Stimulated activated CD8-positive, alpha-beta memory T cell treated with anti-CD3 and anti-CD28 coated beads, Interleukin-12 subunit alpha, Interleukin-12 subunit beta, amount 100 ng/mL, for 1 hour (primary cell): ENCODE data around the gene PCARE.

Source experiments
- DNase-seq: peaks from one replicate; pipeline ENCODE4 v3.0.0-alpha.2; 2020; ENCODE audit warnings: low read depth

PCARE gene

DNA sequence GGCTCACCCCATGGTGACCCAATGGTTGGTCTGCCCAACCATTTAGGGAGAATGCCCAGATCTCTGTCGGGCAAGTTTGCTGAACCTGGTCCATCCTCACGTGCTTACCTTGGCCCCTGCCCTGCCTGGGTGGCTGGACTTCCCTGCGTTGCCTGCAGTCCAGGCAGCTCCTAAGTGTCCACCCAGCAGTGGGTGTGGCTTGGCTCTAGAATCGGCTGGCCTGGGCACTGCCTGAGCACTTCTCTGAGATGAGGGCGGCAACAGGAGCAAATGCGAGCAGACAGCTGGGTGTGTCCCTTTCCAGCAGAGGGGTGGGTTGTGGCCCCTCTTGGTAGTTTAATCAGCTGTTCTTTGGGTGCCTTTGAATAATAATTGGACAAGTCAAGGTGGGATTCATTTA lies 11.3 kb downstream of the PCARE start:
- no peak for DNase-seq

DNA sequence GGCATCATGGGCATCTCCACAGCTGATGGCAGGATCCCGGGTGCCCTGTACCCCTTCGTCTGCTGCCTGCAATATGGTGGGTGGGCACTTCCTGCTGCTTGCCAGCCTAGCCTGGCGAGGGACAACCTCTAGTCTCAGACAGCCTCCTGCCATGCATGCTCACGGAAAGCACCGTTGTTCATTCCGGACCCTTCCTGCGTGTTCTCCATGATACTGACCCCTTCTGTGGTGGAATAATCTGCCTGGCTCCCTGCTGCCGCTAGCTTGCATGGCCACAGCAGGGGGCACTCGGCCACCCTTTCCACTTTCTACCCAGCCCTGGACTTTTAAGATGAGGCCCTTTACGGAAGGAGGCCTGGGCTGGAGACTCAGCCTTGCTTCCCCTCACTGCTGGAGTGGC lies 12.0 kb downstream of the PCARE start:
- no peak for DNase-seq

DNA sequence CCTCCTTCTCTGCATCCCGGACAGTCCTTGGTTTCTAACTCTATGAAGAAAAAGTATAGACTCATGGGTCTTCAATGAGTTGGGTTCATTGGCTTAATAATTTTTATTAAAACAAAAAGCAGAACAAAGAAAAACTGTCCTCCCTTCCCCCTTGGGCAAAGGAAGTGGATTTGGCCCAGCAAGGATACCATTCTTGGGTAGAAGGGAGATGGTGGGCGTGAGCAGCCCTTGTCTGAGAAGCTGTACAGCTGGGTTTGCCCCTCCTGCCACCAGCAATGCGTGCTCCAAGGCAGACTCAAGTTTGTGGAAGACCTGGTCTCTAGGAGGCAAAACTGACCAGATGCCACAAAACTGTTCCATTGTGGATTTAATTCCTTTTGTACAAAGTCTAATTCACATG lies 12.7 kb downstream of the PCARE start:
- DNase-seq = no peak

DNA sequence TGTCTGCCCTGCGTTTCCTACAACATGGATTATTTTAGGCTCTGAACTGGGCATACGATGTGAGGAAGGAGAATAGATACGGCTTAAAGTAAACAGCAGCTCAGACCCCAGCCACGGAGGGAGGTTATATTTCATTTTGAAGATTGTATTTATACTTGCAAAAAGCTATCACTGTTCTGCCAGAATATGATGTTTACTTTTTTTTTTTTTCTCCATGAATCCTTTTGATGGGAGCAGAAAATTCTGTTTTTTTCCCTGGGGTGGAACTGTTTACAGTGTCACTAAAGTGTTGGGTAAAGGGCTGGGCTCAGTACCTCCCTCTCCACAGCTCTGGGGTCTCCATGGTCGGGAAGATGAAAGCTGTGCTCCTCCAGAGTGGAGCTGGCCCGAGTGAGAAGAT lies 13.1 kb downstream of the PCARE start:
- no peak for DNase-seq

DNA sequence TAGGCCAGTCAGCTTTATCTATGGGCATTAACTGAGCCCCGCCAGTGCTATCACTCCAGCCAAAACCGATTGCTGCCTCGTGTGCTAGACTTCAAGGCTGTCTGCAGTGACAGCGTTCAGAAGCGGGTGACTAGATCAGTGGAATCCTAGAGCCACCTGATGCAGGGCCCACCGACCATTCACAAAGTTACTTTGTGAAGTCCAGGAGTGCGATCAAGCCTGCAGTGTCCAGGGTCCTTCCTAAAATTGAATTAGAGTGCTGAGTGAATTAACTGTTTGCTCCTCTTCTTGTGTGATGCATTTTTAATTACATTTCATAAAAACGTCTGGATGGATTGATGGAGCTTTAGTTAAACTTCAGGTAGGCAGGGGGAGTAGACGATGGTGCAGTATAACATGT lies 13.9 kb downstream of the PCARE start:
- no peak for DNase-seq

DNA sequence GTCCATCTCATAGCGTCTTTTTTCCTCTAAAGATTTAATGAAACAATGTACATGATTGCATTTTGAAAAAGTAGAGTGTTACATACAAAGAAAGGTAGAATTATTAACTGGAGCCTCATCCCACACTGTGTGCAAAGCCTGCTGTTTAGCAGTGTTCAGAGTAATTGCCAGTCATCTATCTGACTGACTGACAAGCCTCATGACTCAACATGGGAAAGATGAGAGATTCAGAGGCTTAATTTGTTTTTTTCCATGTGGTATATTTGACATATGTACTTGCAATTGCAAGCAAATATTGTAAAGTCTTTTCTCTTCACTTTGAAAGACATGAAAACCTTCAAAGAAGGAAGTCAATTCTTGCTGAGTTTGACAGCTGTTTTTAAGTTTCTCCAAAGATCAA lies 14.7 kb downstream of the PCARE start:
- no peak for DNase-seq

DNA sequence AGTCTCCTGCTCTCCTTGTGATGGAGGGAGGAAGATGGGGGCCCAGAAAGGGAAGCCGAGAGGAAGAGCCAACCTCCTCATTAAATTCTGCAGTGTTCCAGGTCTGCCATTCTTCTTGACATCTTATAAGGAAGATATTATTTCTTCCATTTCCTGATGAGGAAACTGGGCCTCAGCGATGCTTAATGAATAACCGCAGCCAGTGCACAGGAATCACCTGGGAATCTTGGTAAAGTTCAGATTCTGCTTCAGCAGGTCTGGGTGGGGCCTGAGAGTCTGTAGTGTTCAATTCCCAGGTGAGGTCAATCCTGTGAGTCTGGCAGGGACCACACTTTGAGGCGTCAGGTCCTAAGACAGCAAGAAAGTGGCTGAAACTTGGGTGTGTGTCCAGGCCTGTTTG lies 17.3 kb downstream of the PCARE start:
- no peak for DNase-seq

DNA sequence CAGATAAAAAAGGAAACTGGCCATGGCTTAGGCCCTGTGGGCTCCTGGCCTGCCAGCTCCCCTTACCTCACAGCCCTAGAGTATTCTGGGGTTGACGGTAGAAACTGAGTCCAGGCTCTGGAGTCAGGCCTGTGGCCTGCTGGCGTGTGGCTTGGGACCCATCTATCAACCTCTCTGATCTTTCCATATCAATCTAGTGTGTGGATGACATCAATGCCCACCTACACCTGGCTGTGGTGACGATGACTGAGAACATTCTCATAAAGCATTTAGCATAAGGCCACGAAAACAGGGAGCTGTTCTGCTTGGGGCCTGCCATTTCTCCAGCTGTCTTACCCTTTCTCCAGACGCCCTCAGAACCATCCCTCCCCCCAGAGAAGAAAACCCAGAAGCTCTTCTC lies 17.9 kb downstream of the PCARE start:
- no peak for DNase-seq

DNA sequence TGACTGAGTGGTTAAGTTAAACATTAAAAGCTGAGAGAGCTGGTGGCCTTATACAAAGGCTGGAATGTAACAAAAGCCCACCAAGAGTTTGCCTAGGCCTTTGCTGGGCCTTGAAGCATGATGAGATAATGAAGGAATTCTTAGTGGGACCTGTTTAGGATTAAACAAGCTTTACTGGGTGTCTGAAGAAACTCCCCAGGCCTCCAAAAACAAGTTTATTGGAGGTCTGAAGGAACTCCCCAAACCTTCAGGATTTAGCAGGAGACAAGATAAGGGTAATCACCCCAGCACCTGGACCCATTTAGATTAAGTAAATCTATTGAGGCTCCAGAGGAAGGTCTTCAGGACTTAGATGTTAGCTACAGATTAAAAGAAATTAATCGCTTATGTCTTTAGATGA lies 18.7 kb downstream of the PCARE start:
- no peak for DNase-seq

DNA sequence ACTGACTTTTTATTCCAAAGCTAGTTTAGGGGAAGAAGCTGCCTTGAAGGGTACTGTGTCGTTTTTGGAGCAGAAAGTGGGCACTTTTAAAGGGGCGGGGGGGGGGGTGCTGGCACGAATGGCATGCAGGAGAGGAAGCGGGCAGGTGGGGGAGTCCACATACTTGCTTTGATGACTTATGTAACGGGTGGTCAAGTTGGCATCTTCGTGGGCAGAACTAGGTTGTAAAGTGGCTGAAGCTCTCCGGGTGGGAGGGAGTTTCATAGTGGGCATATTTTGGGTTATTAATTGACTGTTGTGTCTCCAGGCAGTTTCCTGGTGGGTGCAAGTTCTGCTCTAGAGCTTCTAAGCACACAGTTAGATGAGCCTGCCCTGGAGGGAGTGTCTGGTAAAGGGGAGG lies 19.9 kb downstream of the PCARE start:
- DNase-seq = no peak

DNA sequence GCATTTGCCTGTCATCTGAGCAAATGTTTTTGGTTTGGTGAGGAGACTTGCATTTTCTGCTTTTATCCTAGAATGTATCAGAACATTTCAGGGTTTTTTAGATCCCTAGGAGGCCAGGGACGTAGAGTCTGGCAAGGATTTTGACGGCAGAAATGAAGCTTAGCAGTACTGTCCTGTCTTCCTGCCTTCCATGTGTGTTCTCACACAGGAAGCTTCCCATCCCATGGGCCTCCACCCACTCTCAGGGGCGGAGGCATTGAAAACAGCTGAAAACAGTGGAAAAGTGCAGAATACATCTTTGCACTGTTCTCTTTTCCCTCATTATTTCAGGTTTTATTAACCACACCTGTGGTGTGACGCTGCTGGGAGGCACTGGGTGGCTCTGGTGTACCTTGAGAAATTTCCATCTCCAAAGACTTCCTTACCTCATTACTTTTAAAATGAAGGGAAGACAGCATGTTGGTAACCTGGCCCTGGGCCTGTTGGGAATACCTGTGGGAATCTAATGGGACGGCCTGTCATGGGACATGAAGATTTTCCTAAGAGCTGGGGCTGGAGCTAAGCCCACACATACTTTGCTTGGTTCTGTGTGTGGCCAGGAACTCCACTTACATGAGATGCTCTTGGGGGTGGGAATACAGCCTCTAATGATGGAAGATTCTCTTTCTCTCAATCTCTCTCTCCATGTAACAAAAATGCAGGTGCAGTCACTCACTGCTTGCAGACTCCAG lies 20.5 kb downstream of the PCARE start:
- DNase-seq = no peak

DNA sequence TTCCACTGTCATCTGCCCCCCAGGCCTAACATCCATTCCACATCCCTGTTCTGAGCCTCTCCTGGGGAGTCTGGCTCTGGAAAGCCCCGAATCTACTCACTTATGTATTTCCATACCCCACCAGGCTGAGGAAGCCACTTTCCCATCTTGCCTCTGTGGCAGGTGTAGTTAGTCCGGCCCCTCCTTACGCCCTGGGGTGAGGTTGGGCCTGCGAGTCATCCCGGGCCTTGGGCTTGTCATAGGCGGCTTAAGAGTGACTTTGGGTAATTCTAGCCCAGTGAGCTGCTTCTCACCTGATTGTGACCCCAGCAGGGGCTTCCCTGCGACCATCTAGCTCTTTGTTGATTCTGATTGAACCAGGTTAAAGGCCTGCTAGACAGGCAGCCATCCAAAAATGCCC lies 21.1 kb downstream of the PCARE start:
- no peak for DNase-seq

DNA sequence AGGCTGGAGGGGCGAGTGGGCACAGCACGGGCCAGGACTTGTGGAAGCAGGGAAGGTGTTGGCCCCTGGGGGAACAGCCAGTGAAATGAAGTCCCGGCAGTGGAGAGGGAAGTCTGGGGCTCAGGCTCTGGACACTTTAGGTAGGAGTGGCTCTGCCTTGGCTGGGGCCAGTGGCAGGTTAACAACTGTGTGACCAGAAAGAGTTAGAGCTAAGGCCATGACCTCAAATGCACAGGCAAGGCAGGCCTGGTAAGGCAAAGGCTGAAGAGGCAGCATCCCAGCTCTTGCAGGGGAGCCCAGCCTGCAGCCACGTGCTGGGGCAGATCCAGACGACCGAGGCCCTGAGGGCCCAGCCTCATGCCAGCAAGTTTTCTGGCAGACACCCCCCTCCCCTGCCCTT lies 21.5 kb downstream of the PCARE start:
- DNase-seq = no peak

DNA sequence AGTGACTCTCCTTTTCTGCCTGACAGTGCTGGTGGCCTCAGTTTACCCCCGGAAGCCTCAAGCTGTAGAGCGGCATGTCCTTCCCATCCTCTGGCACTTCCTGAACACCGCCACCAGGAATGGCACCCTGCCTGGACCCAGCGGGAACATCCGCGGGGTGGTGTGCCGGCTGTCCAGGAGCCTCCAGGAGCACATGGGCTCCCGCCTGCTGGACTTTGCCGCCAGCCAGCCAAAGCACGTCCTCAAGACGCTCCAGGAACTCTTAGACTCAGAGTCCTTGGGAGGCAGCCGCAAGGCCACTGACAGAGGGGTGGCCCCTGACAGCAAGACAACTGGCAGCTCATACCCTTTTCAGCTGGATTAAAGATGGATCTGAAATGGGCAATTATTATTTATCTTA lies 22.6 kb downstream of the PCARE start:
- DNase-seq = no peak

DNA sequence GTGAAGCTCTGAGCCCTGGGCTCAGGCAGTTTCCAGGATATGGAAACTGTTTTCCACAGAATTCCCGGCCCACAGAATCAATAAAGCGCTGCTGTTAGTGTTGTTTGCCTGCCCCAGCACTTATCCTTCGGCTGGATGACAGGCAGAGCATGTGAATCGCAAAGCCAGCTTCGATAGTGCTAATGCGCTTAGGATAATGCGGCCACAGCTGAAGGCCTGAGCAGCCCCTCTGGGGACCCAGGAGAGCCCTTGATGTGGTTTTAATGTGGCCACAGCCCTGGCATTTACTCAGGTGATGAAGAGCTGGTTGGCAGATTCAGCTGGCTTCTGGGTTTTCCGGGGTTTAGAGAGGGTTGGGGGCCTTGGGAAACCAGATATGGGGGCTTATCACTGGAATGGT lies 23.7 kb downstream of the PCARE start:
- no peak for DNase-seq

DNA sequence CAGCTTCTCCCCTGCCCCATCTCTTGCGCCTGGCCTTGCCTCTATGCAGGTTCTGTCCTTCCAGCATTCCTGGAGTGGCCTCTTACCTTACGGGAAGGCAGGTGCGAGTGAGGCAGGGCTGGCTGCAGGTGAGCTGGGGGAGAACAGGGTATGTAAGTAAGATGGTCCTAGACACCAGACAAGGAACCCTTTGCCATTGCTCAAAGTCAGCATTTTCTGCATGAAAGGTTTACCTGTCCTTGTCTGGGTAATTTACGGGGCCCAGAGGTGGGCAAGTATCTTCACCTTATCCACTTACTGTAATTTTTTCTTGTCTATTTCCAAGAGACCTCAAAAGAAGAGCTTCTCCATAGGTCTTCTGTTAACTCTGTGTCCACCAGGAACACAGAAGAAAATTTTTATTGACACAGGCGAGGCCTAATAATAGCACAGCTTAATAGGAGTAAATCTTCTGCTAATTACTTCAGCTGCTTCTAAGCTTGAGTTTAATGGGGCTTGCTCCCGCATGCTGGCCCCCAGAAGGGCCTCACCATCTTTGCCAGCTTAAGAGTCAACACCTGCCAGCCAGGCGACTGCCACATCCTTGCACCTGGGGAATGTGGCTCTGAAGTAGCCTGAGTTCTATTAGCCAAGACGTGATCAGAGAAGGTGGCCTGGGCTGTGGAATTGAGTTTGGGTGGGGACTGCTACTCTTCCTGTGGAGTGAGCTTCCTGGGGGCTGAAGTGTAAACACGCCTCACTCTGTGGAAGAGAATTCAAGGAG lies 27.1 kb downstream of the PCARE start:
- DNase-seq = no peak

DNA sequence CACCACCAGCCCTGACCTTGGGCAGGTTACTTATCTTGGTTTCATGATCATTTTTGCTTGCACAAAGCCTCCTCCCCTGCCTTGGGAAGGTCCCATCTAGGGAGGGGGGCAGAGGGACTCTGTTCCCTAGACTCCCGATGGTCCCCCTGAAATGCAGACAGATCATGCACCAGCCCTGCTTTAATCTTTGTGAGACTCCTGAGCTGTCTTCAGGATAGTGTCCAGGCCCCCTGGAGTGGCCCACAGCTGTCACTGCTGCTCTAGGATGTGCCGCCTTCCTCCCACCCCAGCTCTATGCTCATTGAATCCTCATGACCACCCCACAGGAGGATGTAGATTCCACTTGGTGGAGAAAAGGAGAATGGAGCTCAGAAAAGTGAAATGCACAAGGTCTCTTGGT lies 28.0 kb downstream of the PCARE start:
- no peak for DNase-seq

DNA sequence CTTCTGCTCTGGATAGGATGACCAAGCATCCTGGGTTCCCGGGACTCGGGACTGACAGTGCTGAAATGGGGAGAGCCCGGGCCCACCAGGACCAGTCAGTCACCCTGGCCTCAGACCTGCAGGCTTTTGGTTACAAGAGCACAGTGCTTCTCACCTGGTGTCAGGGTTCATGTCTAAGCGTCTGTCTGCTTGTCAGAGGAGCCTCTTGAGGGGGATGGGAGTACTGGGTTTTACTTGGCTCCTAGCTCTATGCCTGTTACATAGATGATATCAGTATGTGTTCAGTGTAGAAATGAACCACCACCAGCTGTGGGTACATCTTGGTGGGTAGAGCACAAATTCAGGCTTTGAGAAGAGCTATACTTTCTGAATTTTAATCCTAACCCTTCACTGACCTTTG lies 29.9 kb downstream of the PCARE start:
- no peak for DNase-seq

DNA sequence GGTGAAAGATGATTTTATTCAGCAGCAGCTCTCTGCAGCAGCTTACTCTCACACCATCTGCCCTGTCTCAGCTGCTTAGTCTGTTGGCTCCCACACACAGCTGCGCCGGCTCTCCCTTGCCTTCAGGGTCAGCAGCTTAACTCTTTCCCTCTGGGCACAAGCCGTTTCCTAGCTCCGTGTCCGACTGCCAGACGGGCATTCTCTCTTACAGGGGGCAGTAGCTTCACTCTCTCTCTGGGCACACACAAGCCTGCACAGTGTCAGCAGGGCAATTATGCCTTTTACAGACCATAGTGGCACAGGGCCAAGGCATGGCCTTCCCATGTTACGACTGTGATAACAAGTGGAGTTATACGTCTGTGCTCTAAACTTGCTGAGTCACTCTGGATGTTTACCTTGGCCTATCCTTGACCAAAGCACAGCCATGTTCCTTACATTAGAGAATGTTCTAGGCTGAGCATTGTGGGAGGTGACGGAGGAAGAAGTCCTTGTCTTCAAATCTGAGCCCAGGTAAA lies 31.7 kb downstream of the PCARE start:
- DNase-seq = no peak

DNA sequence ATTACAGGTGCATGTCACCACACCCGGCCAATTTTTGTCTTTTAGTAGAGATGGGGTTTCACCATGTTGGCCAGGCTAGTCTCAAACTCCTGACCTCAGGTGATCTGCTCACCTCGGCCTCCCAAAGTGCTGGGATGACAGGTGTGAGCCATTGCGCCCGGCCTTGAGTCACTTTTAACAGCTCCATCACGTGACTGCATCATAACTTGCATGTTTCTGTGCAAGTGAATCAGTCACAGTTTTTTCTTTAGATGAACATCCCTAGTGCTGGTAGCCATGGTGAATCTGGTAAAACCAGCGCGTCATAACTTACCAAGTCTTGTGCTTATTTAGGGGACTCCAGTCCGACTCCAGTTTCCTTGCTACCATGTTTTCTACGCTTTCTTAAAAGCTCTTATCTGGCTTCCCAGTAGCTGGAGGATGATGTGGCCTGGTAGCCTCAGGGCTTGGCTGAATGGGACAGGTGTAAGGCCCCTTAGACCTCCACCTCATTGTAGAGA lies 33.1 kb downstream of the PCARE start:
- no peak for DNase-seq

DNA sequence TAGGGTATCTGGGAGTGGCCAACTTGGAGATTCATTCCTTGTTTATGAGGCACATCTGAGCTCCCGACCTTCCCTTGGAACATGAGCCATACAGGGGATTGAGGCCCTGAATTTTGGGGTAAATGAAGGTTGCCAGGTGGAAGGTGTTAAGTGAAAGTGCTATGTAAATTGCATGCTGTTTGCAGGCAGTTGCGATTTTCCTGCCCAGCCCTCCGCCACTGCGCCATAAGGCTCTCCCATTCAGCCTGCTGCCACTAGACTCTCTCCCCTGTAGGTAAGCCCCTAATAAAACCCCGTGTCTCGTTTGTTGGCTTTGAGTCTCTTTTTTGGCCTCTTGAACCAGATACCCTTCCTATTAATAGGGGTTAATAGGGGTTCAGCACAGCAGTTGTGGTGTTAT lies 33.8 kb downstream of the PCARE start:
- DNase-seq = no peak

DNA sequence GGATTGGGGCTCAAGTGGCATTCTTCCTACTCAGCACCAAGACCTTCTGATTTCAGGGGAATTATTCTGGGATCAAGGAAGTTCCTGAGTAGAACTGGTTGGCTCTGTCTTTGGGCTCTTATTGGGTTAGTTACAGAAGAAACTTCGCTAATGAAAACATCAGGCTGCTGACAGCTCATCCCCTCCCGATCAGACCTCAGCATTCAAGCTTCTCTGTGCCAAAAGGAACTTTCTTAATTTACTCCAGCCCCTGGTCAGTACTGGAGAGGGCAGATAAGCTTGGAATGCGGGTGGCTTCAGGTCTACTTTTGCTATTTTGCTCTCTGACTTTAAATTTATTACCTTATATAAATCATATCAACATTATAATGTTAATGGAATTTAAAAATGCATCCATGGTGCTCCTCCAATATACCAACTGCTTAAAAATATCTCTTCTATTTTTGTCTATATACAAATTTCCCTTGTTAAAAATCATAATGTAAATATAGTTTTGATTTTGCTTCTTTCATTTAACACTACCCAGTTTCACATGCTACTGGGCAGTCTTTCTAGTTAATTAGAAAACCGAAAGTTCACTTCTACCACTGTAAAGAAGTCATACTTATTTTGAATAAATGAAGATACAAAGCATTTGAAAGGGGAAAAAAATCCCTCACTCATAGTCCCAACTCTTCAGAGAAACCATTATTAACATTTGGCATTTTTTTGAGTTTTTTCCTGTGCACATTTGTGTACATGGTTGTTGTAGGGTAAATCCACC lies 34.4 kb downstream of the PCARE start:
- no peak for DNase-seq
